SU-DHL-6 (cell line): ENCODE measurements around the gene ASTN1.

ENCODE experiments used
- H2AFZ ChIP-seq: fragments of 200-600 bp; sonication (generic); 2 replicates; pipeline ENCODE4 v1.6.1; 2014; ENCODE audit warnings: low read depth, mild to moderate bottlenecking, moderate library complexity, mixed read lengths, antibody characterized with exemption, low read length; ENCODE audit not compliant: severe bottlenecking
- H3F3A ChIP-seq: fragments of 200-600 bp; shearing (Covaris generic); 2 replicates; pipeline ENCODE4 v1.6.0; 2016; ENCODE audit warnings: antibody characterized with exemption, mild to moderate bottlenecking; ENCODE audit not compliant: insufficient read depth
- H3K27ac ChIP-seq: fragments of 200-600 bp; sonication (generic); 2 replicates; pipeline ENCODE4 v1.5.1; 2016; ENCODE audit warnings: low read depth, mild to moderate bottlenecking, low read length, moderate library complexity, mixed read lengths
- H3K27me3 ChIP-seq: fragments of 200-600 bp; sonication (generic), shearing (Covaris generic); 2 replicates; pipeline ENCODE4 v1.6.0; 2014; ENCODE audit warnings: mild to moderate bottlenecking, low read length
- H3K36me3 ChIP-seq: fragments of 200-600 bp; sonication (generic); 2 replicates; pipeline ENCODE4 v1.6.1; 2014; ENCODE audit warnings: mild to moderate bottlenecking, low read length, mixed read lengths
- H3K4me2 ChIP-seq: fragments of 300-600, 200-600 bp; shearing (Covaris generic), sonication (generic); 2 replicates; pipeline ENCODE4 v1.6.0; 2014; ENCODE audit warnings: low read length, low read depth, mild to moderate bottlenecking; ENCODE audit not compliant: poor library complexity, severe bottlenecking
- H3K4me3 ChIP-seq: fragments of 200-600 bp; sonication (generic); 2 replicates; pipeline ENCODE4 v1.5.1; 2014; ENCODE audit warnings: antibody characterized with exemption, low read length, mild to moderate bottlenecking, mixed read lengths; ENCODE audit not compliant: insufficient read depth, poor library complexity, severe bottlenecking
- H3K79me2 ChIP-seq: fragments of 200-600 bp; sonication (generic); 2 replicates; pipeline ENCODE4 v1.6.1; 2014; ENCODE audit warnings: mild to moderate bottlenecking, low read length, moderate library complexity; ENCODE audit not compliant: insufficient read depth
- H3K9ac ChIP-seq: fragments of 200-600 bp; sonication (generic); 2 replicates; pipeline ENCODE4 v1.7.0; 2014; ENCODE audit warnings: mild to moderate bottlenecking, low read length
- H3K9me2 ChIP-seq: fragments of 200-600 bp; sonication (generic); replicated peaks from 2 replicates; pipeline ENCODE4 v1.6.1; 2014; ENCODE audit warnings: low read length; ENCODE audit not compliant: insufficient read depth
- H3K9me3 ChIP-seq: fragments of 200-600 bp; sonication (generic); 2 replicates; pipeline ENCODE4 v1.6.1; 2014; ENCODE audit warnings: low read length, mixed read lengths; ENCODE audit not compliant: insufficient read depth
- H4K20me1 ChIP-seq: fragments of 200-600 bp; sonication (generic); 2 replicates; pipeline ENCODE4 v1.6.1; 2014; ENCODE audit warnings: low read depth, mild to moderate bottlenecking, antibody characterized with exemption, low read length, moderate library complexity, mixed read lengths
- EZH2phosphoT487 ChIP-seq: fragments of 200-600 bp; sonication (generic), shearing (Covaris generic); conservative IDR thresholded peaks from 2 replicates; pipeline ENCODE4 v1.6.1; 2018; ENCODE audit warnings: mild to moderate bottlenecking, antibody characterized with exemption, low read length, moderate library complexity, mixed read lengths
- TF ChIP-seq, protein P1 (sequence below): fragments of 200-600 bp; sonication (generic); IDR thresholded peaks from one replicate; pipeline ENCODE4 v1.5.1; 2017; ENCODE audit warnings: antibody characterized with exemption, mild to moderate bottlenecking, low read length, moderate library complexity; ENCODE audit not compliant: insufficient read depth, poor library complexity, severe bottlenecking

The ASTN1 gene

DNA sequence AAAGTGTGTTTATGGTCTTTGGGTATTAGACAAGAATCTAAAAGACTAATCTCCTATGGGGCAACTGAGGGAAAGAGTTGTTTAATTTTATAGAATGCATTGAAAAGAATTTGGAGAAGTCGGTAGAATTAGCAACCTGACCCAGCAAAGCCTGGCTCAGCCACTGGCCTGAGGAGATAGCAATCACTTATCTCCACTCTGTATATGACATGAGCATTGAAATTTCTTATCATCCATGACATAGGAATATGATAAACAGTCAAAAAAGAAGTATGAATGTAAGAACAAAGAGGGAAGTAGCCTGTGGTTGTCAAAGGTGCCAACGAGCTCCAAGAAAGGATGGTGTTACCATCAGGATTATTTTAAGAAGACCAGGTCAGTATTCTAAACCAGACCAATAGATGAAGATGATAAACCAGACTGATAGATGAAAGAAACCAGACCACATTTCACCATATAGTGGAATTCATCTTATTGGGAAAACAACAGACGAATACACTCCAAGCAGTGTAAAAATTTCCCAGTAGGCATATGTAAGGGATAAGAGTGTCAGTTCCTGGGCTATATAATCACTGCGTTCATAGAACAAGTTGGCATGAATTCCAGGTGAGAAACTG lies 35.7 kb downstream of the ASTN1 start:
- Histone ChIP-seq H3K27ac (no peak overlapping the region), H3F3A (no peaks in the 10 kb centered on the region), H2AFZ (no peak overlapping the region), H4K20me1 (no peaks in the 10 kb centered on the region), H3K4me3 (no peak overlapping the region), H3K27me3 (no peaks in the 10 kb centered on the region), H3K9me2 (no peaks in the 10 kb centered on the region), H3K9me3 (no peaks in the 10 kb centered on the region), H3K36me3 (no peaks in the 10 kb centered on the region), H3K4me2 (no peak overlapping the region), H3K9ac (no peak overlapping the region), H3K79me2 (no peaks in the 10 kb centered on the region)
- TF ChIP-seq, protein P1, sequence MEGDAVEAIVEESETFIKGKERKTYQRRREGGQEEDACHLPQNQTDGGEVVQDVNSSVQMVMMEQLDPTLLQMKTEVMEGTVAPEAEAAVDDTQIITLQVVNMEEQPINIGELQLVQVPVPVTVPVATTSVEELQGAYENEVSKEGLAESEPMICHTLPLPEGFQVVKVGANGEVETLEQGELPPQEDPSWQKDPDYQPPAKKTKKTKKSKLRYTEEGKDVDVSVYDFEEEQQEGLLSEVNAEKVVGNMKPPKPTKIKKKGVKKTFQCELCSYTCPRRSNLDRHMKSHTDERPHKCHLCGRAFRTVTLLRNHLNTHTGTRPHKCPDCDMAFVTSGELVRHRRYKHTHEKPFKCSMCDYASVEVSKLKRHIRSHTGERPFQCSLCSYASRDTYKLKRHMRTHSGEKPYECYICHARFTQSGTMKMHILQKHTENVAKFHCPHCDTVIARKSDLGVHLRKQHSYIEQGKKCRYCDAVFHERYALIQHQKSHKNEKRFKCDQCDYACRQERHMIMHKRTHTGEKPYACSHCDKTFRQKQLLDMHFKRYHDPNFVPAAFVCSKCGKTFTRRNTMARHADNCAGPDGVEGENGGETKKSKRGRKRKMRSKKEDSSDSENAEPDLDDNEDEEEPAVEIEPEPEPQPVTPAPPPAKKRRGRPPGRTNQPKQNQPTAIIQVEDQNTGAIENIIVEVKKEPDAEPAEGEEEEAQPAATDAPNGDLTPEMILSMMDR = no peak
- no peak for TF ChIP-seq EZH2phosphoT487

DNA sequence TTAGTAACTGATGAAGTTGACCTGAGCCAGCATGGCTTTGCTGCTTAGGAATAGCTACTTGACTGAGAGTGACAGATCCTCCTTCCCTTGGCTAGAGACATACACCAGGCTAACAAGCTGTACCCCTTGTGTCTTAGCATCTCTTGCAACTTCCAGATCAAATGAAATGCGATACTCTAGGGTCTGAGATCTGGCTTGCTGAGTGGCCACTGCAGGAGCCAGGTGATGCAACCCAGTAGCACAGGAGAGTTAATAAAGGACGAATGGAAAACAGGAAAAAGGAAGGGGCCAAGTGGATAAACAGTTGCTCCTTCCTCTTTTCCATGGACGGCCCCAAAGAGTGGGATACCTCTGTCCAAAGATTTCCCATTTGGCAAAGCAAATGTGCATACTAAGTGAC lies 38.2 kb downstream of the ASTN1 start:
- no peak overlapping the region for H3K27ac ChIP-seq
- no peaks in the 10 kb centered on the region for H3F3A ChIP-seq
- H3K9me2 ChIP-seq = no peaks in the 10 kb centered on the region
- H3K4me2 ChIP-seq = no peak overlapping the region
- H3K4me3 ChIP-seq = no peak overlapping the region
- no peaks in the 10 kb centered on the region for H3K27me3 ChIP-seq
- no peaks in the 10 kb centered on the region for H4K20me1 ChIP-seq
- no peaks in the 10 kb centered on the region for H3K36me3 ChIP-seq
- H3K9ac ChIP-seq = no peak overlapping the region
- TF ChIP-seq EZH2phosphoT487 = no peak
- TF ChIP-seq, protein P1 = no peak
- no peak overlapping the region for H2AFZ ChIP-seq
- H3K9me3 ChIP-seq = no peaks in the 10 kb centered on the region
- H3K79me2 ChIP-seq = no peaks in the 10 kb centered on the region

DNA sequence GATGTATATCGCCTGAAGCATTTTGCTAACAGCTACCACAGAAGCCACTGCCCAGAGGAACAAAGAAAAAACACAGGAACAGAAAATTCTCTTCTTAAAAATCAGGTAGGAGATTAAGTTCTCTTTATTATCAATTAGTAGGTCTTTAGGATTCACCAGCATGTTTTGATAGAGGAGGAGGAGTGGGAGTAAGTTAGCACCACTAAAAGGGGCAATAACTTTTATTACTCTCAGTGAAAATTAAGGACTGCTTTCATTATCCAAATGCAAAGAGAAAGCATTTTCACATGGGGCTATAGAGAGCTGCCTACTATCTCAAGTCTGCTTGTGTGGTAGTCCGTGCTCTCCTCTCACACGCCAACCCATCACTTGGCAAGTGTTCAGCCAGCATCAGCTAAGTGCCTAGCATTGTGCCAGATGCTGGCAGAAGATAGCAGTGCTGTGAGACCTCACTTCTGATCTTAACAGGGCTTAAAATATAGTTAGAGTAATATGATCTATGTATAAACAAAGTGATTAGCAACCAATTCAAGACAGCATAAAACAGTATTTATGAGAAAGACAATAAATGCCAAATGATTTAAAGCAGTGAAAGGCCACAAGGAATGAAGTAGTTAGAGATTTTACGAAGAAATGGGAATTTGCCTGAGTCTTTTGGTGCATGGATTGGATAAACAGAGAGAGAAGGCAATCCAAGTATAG lies 39.8 kb downstream of the ASTN1 start:
- Histone ChIP-seq H3K9me2 (no peaks in the 10 kb centered on the region), H3K4me3 (no peak overlapping the region), H3K9ac (no peak overlapping the region), H3K4me2 (no peak overlapping the region), H4K20me1 (no peaks in the 10 kb centered on the region), H3K9me3 (no peaks in the 10 kb centered on the region), H2AFZ (no peak overlapping the region), H3K27me3 (no peaks in the 10 kb centered on the region), H3F3A (no peaks in the 10 kb centered on the region), H3K79me2 (no peaks in the 10 kb centered on the region), H3K27ac (no peak overlapping the region), H3K36me3 (no peaks in the 10 kb centered on the region)
- TF ChIP-seq, protein P1 = no peak
- no peak for TF ChIP-seq EZH2phosphoT487
